HepG2 (cell line): ENCODE data around the gene SLC23A3. TPM values are rescaled to one million over a fixed set of nuclear protein-coding genes. Genes with fewer than 3 reads are reported as not detected.
A peak's percentile ranks its signal among the peaks of the same experiment; 100 is the strongest.

Source experiments
- ATF1 ChIP-seq: IDR thresholded peaks from 2 replicates; pipeline ENCODE4 v1.6.1; 2016; ENCODE audit warnings: mild to moderate bottlenecking, control low read depth
- FOXA3 ChIP-seq: IDR thresholded peaks from 2 replicates; pipeline ENCODE4 v1.6.1; 2016; ENCODE audit warnings: missing genetic modification reagents, missing compliant biosample characterization
- GLMP ChIP-seq: sonication (generic); formaldehyde crosslinking; IDR thresholded peaks from 2 replicates; pipeline ENCODE4 v1.9.0; 2021; ENCODE audit warnings: missing genetic modification reagents, mild to moderate bottlenecking, borderline replicate concordance
- HNRNPLL ChIP-seq: fragments of 200-400 bp; formaldehyde crosslinking; IDR thresholded peaks from 2 replicates; pipeline ENCODE4 v1.6.1; 2017; ENCODE audit warnings: mild to moderate bottlenecking, low read depth, low read length; ENCODE audit not compliant: poor library complexity, severe bottlenecking
- HOXA3 ChIP-seq: sonication (generic); formaldehyde crosslinking; IDR thresholded peaks from 2 replicates; pipeline ENCODE4 v1.5.0; 2020; ENCODE audit warnings: missing genetic modification reagents
- MYC ChIP-seq: sonication (generic); formaldehyde crosslinking; IDR thresholded peaks from 2 replicates; pipeline ENCODE4 v1.9.0; 2021; ENCODE audit warnings: missing genetic modification reagents, borderline replicate concordance
- PRDM4 ChIP-seq: sonication (generic); formaldehyde crosslinking; IDR thresholded peaks from 2 replicates; pipeline ENCODE4 v1.9.0; 2021; ENCODE audit warnings: missing genetic modification reagents, borderline replicate concordance
- SP4 ChIP-seq: sonication (generic); formaldehyde crosslinking; IDR thresholded peaks from 2 replicates; pipeline ENCODE4 v1.8.1; 2023; ENCODE audit warnings: mild to moderate bottlenecking, missing genetic modification reagents
- ZBTB7B ChIP-seq: sonication (generic); formaldehyde crosslinking; IDR thresholded peaks from 2 replicates; pipeline ENCODE4 v1.4.0; 2020; ENCODE audit warnings: missing genetic modification reagents
- ZEB1 ChIP-seq: IDR thresholded peaks from 2 replicates; pipeline ENCODE4 v1.6.1; 2012; ENCODE audit warnings: mild to moderate bottlenecking, low read depth, inconsistent platforms; ENCODE audit not compliant: insufficient replicate concordance
- ZFX ChIP-seq: sonication (generic); formaldehyde crosslinking; IDR thresholded peaks from 2 replicates; pipeline ENCODE4 v1.4.0; 2020; ENCODE audit warnings: mild to moderate bottlenecking, low read depth, missing genetic modification reagents, moderate library complexity
- ZNF275 ChIP-seq: sonication (generic); formaldehyde crosslinking; IDR thresholded peaks from 2 replicates; pipeline ENCODE4 v1.8.0; 2022; ENCODE audit warnings: missing genetic modification reagents, mild to moderate bottlenecking, inconsistent platforms, borderline replicate concordance
- ZNF710 ChIP-seq: sonication (generic); formaldehyde crosslinking; IDR thresholded peaks from 2 replicates; pipeline ENCODE4 v1.5.0; 2020; ENCODE audit warnings: mild to moderate bottlenecking, missing genetic modification reagents, borderline replicate concordance
- ZNF761 ChIP-seq: sonication (generic); formaldehyde crosslinking; conservative IDR thresholded peaks from 2 replicates; pipeline ENCODE4 v1.4.0; 2020; ENCODE audit warnings: mild to moderate bottlenecking, missing genetic modification reagents
- polyA plus RNA-seq, 8 experiments: library from polyadenylated mRNA; depleted of rRNA in 3 of 8; stranded (reverse) in 7 of 8; unstranded in 1 of 8; fragments of >200 nt; fragmentation: Illumina TruSeq in 4 of 8; extraction: Trizol in 4 of 8; gene quantifications; 2 replicates each; pipeline versions ENCODE4 v1.2.1 to v1.2.3, GENCODE V29; 2011 to 2016; ENCODE audit warnings: low read depth in 4 of 8, missing spikeins in 1 of 8, mixed read lengths in 1 of 8; ENCODE audit not compliant: insufficient read depth in 1 of 8
- total RNA-seq, 5 experiments: library from RNA; depleted of rRNA; stranded (reverse); fragments of >200 nt; fragmentation: Illumina TruSeq; extraction: Trizol; gene quantifications; 2 replicates each; pipeline ENCODE4 v1.2.3, GENCODE V29; 2016; ENCODE audit warnings: low read depth in 1 of 5
- TF ChIP-seq, protein P1 (sequence below): IDR thresholded peaks from 2 replicates; pipeline ENCODE4 v1.6.1; 2016; ENCODE audit warnings: missing compliant biosample characterization, missing genetic modification reagents, borderline replicate concordance
- TF ChIP-seq, protein P2 (sequence below): sonication (generic); formaldehyde crosslinking; IDR thresholded peaks from 2 replicates; pipeline ENCODE4 v1.9.0; 2022; ENCODE audit warnings: low read depth, missing genetic modification reagents
- TF ChIP-seq, protein P3 (sequence below): IDR thresholded peaks from 2 replicates; pipeline ENCODE4 v1.6.1; 2016; ENCODE audit warnings: mild to moderate bottlenecking

SLC23A3 gene
- total and polyA plus RNA-seq, 2 of the 13 experiments (the other 11 are each of a cell fraction or from before 2014, with no cell fraction given) = 0.38 to 0.78 TPM

GRCh38 chr2:219125225-219125885 is 44.5 kb downstream of the SLC23A3 start (continued):
- TF ChIP-seq PRDM4 (CRISPR knock-in tag) (no peak), ATF1 (CRISPR knock-in tag) (no peak), FOXA3 (0 out of 2 replicates have a peak, but pooled peaks have one; percentile 10), ZNF761 (CRISPR knock-in tag) (no peak), ZNF275 (CRISPR knock-in tag) (no peak), ZBTB7B (CRISPR knock-in tag) (peak; percentile 22; the same call in 1 of the 2 replicates), HOXA3 (CRISPR knock-in tag) (peak; percentile 40), ZFX (CRISPR knock-in tag) (no peak), MYC (CRISPR knock-in tag) (no peak), SP4 (CRISPR knock-in tag) (no peak), GLMP (CRISPR knock-in tag) (no peak), ZNF710 (no peak), HNRNPLL (no peak), ZEB1 (no peak)
- TF ChIP-seq, protein P1, sequence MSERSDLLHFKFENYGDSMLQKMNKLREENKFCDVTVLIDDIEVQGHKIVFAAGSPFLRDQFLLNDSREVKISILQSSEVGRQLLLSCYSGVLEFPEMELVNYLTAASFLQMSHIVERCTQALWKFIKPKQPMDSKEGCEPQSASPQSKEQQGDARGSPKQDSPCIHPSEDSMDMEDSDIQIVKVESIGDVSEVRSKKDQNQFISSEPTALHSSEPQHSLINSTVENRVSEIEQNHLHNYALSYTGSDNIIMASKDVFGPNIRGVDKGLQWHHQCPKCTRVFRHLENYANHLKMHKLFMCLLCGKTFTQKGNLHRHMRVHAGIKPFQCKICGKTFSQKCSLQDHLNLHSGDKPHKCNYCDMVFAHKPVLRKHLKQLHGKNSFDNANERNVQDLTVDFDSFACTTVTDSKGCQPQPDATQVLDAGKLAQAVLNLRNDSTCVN = no peak
- TF ChIP-seq, protein P2, sequence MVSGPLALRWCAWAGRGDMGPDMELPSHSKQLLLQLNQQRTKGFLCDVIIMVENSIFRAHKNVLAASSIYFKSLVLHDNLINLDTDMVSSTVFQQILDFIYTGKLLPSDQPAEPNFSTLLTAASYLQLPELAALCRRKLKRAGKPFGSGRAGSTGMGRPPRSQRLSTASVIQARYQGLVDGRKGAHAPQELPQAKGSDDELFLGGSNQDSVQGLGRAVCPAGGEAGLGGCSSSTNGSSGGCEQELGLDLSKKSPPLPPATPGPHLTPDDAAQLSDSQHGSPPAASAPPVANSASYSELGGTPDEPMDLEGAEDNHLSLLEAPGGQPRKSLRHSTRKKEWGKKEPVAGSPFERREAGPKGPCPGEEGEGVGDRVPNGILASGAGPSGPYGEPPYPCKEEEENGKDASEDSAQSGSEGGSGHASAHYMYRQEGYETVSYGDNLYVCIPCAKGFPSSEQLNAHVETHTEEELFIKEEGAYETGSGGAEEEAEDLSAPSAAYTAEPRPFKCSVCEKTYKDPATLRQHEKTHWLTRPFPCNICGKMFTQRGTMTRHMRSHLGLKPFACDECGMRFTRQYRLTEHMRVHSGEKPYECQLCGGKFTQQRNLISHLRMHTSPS (CRISPR knock-in tag) = 0 out of 2 replicates have a peak, but pooled peaks have one; percentile 30
- TF ChIP-seq, protein P3, sequence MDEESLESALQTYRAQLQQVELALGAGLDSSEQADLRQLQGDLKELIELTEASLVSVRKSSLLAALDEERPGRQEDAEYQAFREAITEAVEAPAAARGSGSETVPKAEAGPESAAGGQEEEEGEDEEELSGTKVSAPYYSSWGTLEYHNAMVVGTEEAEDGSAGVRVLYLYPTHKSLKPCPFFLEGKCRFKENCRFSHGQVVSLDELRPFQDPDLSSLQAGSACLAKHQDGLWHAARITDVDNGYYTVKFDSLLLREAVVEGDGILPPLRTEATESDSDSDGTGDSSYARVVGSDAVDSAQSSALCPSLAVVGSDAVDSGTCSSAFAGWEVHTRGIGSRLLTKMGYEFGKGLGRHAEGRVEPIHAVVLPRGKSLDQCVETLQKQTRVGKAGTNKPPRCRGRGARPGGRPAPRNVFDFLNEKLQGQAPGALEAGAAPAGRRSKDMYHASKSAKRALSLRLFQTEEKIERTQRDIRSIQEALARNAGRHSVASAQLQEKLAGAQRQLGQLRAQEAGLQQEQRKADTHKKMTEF (CRISPR knock-in tag) = no peak
